ENCODE results near the gene PRELP.

DNA sequence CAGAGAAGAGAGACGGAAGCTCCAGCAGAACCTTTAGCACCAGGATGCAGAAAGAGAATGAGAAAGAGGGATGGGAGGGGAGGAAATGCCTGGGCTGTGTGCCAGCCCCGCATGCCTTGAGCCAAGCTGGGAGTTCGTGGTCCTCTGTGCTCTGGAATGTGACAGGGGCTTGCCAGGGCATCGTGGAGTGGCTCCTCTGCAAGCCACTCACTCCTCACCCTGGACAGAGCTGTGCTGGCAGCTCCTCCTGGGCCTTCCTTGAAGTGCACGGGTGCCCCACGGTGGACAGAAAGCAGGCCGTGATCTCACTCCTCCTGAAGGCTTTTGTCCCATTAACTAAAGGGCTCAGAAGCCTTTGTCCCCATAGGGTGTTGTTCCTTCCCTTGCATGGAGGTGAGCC lies 34.8 kb upstream of the PRELP start:
- TF ChIP-seq, protein P1, sequence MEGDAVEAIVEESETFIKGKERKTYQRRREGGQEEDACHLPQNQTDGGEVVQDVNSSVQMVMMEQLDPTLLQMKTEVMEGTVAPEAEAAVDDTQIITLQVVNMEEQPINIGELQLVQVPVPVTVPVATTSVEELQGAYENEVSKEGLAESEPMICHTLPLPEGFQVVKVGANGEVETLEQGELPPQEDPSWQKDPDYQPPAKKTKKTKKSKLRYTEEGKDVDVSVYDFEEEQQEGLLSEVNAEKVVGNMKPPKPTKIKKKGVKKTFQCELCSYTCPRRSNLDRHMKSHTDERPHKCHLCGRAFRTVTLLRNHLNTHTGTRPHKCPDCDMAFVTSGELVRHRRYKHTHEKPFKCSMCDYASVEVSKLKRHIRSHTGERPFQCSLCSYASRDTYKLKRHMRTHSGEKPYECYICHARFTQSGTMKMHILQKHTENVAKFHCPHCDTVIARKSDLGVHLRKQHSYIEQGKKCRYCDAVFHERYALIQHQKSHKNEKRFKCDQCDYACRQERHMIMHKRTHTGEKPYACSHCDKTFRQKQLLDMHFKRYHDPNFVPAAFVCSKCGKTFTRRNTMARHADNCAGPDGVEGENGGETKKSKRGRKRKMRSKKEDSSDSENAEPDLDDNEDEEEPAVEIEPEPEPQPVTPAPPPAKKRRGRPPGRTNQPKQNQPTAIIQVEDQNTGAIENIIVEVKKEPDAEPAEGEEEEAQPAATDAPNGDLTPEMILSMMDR (IDR thresholded peaks at IDR 0.05), result peak in 3 of 4 donors; percentile 9 to 27 (median 23)
- TF ChIP-seq POLR2A (IDR thresholded peaks at IDR 0.05), result no peak
